ENCODE data around the gene PKNOX2. TPM values are rescaled to one million over a fixed set of nuclear protein-coding genes. Genes with fewer than 3 reads are reported as not detected.

Gene PKNOX2
- polyA plus RNA-seq, 1 donor, result 3.6 TPM

- WGBS (ENCODE audit: insufficient coverage, low lambda C conversion rate), result 92% methylated on average over 2 of the region's 9 CpGs
- H3K27ac ChIP-seq (ENCODE audit: low read length), result no peak overlapping the region
- no peaks in the 10 kb centered on the region for H3K4me1 ChIP-seq (ENCODE audit: control insufficient read depth, insufficient read depth, low read length)
- H3K4me3 ChIP-seq (ENCODE audit: low read length), result no peak overlapping the region
- DNase-seq, result no peak
- H3K27me3 ChIP-seq (ENCODE audit: control insufficient read depth, insufficient read depth, low read length), result peaks cover 4% of the 10 kb centered on the region
- H3K36me3 ChIP-seq (ENCODE audit: control insufficient read depth, insufficient read depth, low read length), result peaks cover 2% of the 10 kb centered on the region
- H3K9me3 ChIP-seq (ENCODE audit: control insufficient read depth, low read depth, low read length), result no peaks in the 10 kb centered on the region
These were observed 228.8 kb downstream of the PKNOX2 start for GRCh38 chr11:125393331-125393730.

GRCh38 chr11:125394296-125394695 is 229.7 kb downstream of the PKNOX2 start:
- Histone ChIP-seq H3K9me3 (ENCODE audit: control insufficient read depth, low read depth, low read length) (no peaks in the 10 kb centered on the region), H3K27ac (ENCODE audit: low read length) (no peak overlapping the region), H3K4me3 (ENCODE audit: low read length) (no peak overlapping the region), H3K27me3 (ENCODE audit: control insufficient read depth, insufficient read depth, low read length) (peaks cover 7% of the 10 kb centered on the region), H3K36me3 (ENCODE audit: control insufficient read depth, insufficient read depth, low read length) (peaks cover 4% of the 10 kb centered on the region), H3K4me1 (ENCODE audit: control insufficient read depth, insufficient read depth, low read length) (no peaks in the 10 kb centered on the region)
- DNase-seq, result no peak
- WGBS (ENCODE audit: insufficient coverage, low lambda C conversion rate), result no CpG with 5 or more reads among the region's 2 CpGs

- WGBS (ENCODE audit: insufficient coverage, low lambda C conversion rate), result no CpG with 5 or more reads among the region's 5 CpGs
- H3K36me3 ChIP-seq (ENCODE audit: control insufficient read depth, insufficient read depth, low read length), result peaks cover 4% of the 10 kb centered on the region
- no peak for DNase-seq
- no peak overlapping the region for H3K27ac ChIP-seq (ENCODE audit: low read length)
- H3K4me1 ChIP-seq (ENCODE audit: control insufficient read depth, insufficient read depth, low read length), result no peaks in the 10 kb centered on the region
- peaks cover 16% of the 10 kb centered on the region for H3K27me3 ChIP-seq (ENCODE audit: control insufficient read depth, insufficient read depth, low read length)
- H3K4me3 ChIP-seq (ENCODE audit: low read length), result no peak overlapping the region
- H3K9me3 ChIP-seq (ENCODE audit: control insufficient read depth, low read depth, low read length), result no peaks in the 10 kb centered on the region
These were observed 232.9 kb downstream of the PKNOX2 start for GRCh38 chr11:125397421-125397820.

- DNase-seq, result no peak
- H3K27ac ChIP-seq (ENCODE audit: low read length), result no peak overlapping the region
- H3K36me3 ChIP-seq (ENCODE audit: control insufficient read depth, insufficient read depth, low read length), result peaks cover 4% of the 10 kb centered on the region
- no peaks in the 10 kb centered on the region for H3K4me1 ChIP-seq (ENCODE audit: control insufficient read depth, insufficient read depth, low read length)
- H3K27me3 ChIP-seq (ENCODE audit: control insufficient read depth, insufficient read depth, low read length), result peaks cover 21% of the 10 kb centered on the region
- WGBS (ENCODE audit: insufficient coverage, low lambda C conversion rate), result no CpG with 5 or more reads among the region's 4 CpGs
- no peak overlapping the region for H3K4me3 ChIP-seq (ENCODE audit: low read length)
- no peaks in the 10 kb centered on the region for H3K9me3 ChIP-seq (ENCODE audit: control insufficient read depth, low read depth, low read length)
These were observed 233.9 kb downstream of the PKNOX2 start for GRCh38 chr11:125398475-125398874.

- no peaks in the 10 kb centered on the region for H3K4me1 ChIP-seq (ENCODE audit: control insufficient read depth, insufficient read depth, low read length)
- 100% methylated on average over 1 of the region's 12 CpGs for WGBS (ENCODE audit: insufficient coverage, low lambda C conversion rate)
- DNase-seq, result no peak
- H3K27me3 ChIP-seq (ENCODE audit: control insufficient read depth, insufficient read depth, low read length), result peaks cover 27% of the 10 kb centered on the region
- H3K4me3 ChIP-seq (ENCODE audit: low read length), result no peak overlapping the region
- no peaks in the 10 kb centered on the region for H3K9me3 ChIP-seq (ENCODE audit: control insufficient read depth, low read depth, low read length)
- no peak overlapping the region for H3K27ac ChIP-seq (ENCODE audit: low read length)
- H3K36me3 ChIP-seq (ENCODE audit: control insufficient read depth, insufficient read depth, low read length), result peaks cover 4% of the 10 kb centered on the region
These were observed 234.6 kb downstream of the PKNOX2 start for GRCh38 chr11:125398994-125399640.

GRCh38 chr11:125399945-125400344 is 235.4 kb downstream of the PKNOX2 start:
- H3K4me1 ChIP-seq (ENCODE audit: control insufficient read depth, insufficient read depth, low read length), result peaks cover 3% of the 10 kb centered on the region
- peaks cover 33% of the 10 kb centered on the region for H3K27me3 ChIP-seq (ENCODE audit: control insufficient read depth, insufficient read depth, low read length)
- no peak overlapping the region for H3K4me3 ChIP-seq (ENCODE audit: low read length)
- no peak for DNase-seq
- WGBS (ENCODE audit: insufficient coverage, low lambda C conversion rate), result no CpG with 5 or more reads among the region's 6 CpGs
- H3K27ac ChIP-seq (ENCODE audit: low read length), result no peak overlapping the region
- H3K36me3 ChIP-seq (ENCODE audit: control insufficient read depth, insufficient read depth, low read length), result peaks cover 4% of the 10 kb centered on the region
- H3K9me3 ChIP-seq (ENCODE audit: control insufficient read depth, low read depth, low read length), result no peaks in the 10 kb centered on the region

- Histone ChIP-seq H3K36me3 (ENCODE audit: control insufficient read depth, insufficient read depth, low read length) (peaks cover 4% of the 10 kb centered on the region), H3K4me1 (ENCODE audit: control insufficient read depth, insufficient read depth, low read length) (peaks cover 5% of the 10 kb centered on the region), H3K27ac (ENCODE audit: low read length) (no peak overlapping the region), H3K9me3 (ENCODE audit: control insufficient read depth, low read depth, low read length) (no peaks in the 10 kb centered on the region), H3K4me3 (ENCODE audit: low read length) (no peak overlapping the region), H3K27me3 (ENCODE audit: control insufficient read depth, insufficient read depth, low read length) (peaks cover 46% of the 10 kb centered on the region)
- WGBS (ENCODE audit: insufficient coverage, low lambda C conversion rate), result no CpG with 5 or more reads among the region's 12 CpGs
- DNase-seq, result no peak
These were observed 236.7 kb downstream of the PKNOX2 start for GRCh38 chr11:125401235-125401634.

- H3K27ac ChIP-seq (ENCODE audit: low read length), result no peak overlapping the region
- peaks cover 5% of the 10 kb centered on the region for H3K4me1 ChIP-seq (ENCODE audit: control insufficient read depth, insufficient read depth, low read length)
- H3K9me3 ChIP-seq (ENCODE audit: control insufficient read depth, low read depth, low read length), result no peaks in the 10 kb centered on the region
- DNase-seq, result no peak
- H3K27me3 ChIP-seq (ENCODE audit: control insufficient read depth, insufficient read depth, low read length), result peaks cover 49% of the 10 kb centered on the region
- peaks cover 4% of the 10 kb centered on the region for H3K36me3 ChIP-seq (ENCODE audit: control insufficient read depth, insufficient read depth, low read length)
- no CpG with 5 or more reads among the region's 11 CpGs for WGBS (ENCODE audit: insufficient coverage, low lambda C conversion rate)
- no peak overlapping the region for H3K4me3 ChIP-seq (ENCODE audit: low read length)
These were observed 237.2 kb downstream of the PKNOX2 start for GRCh38 chr11:125401746-125402145.

GRCh38 chr11:125402435-125402834 is 237.9 kb downstream of the PKNOX2 start:
- Histone ChIP-seq H3K36me3 (ENCODE audit: control insufficient read depth, insufficient read depth, low read length) (peaks cover 4% of the 10 kb centered on the region), H3K27me3 (ENCODE audit: control insufficient read depth, insufficient read depth, low read length) (peaks cover 49% of the 10 kb centered on the region), H3K4me1 (ENCODE audit: control insufficient read depth, insufficient read depth, low read length) (peaks cover 5% of the 10 kb centered on the region), H3K27ac (ENCODE audit: low read length) (no peak overlapping the region), H3K9me3 (ENCODE audit: control insufficient read depth, low read depth, low read length) (no peaks in the 10 kb centered on the region), H3K4me3 (ENCODE audit: low read length) (no peak overlapping the region)
- WGBS (ENCODE audit: insufficient coverage, low lambda C conversion rate), result 0% methylated on average over 1 of the region's 2 CpGs
- no peak for DNase-seq

GRCh38 chr11:125404157-125404810 is 239.7 kb downstream of the PKNOX2 start:
- H3K36me3 ChIP-seq (ENCODE audit: control insufficient read depth, insufficient read depth, low read length), result no peaks in the 10 kb centered on the region
- WGBS (ENCODE audit: insufficient coverage, low lambda C conversion rate), result no CpG with 5 or more reads among the region's 15 CpGs
- no peak overlapping the region for H3K4me3 ChIP-seq (ENCODE audit: low read length)
- H3K27me3 ChIP-seq (ENCODE audit: control insufficient read depth, insufficient read depth, low read length), result peaks cover 45% of the 10 kb centered on the region
- peaks cover 5% of the 10 kb centered on the region for H3K4me1 ChIP-seq (ENCODE audit: control insufficient read depth, insufficient read depth, low read length)
- DNase-seq, result no peak
- no peaks in the 10 kb centered on the region for H3K9me3 ChIP-seq (ENCODE audit: control insufficient read depth, low read depth, low read length)
- no peak overlapping the region for H3K27ac ChIP-seq (ENCODE audit: low read length)

Data from large intestine (tissue), 3 donors.